Breast epithelium (tissue), 4 donors: ENCODE data around the gene OCIAD2. TPM values are rescaled to one million over a fixed set of nuclear protein-coding genes. Genes with fewer than 3 reads are reported as not detected.
"Not testable (repeated sequence)": the region's sequence is repeated elsewhere in the genome, so short reads cannot be mapped to it uniquely, and the experiment has no call there.

ENCODE experiments used
- DNase-seq, 2 donors: peaks; one replicate each; pipeline ENCODE4 v3.0.0-alpha.2; 2019; ENCODE audit warnings: low spot score in 2 of 2
- H3K27ac ChIP-seq, 2 donors: fragments of 200-600 bp; sonication (generic) in 1 of 2; one replicate each; pipeline ENCODE4 v1.5.1; 2016 to 2019; ENCODE audit warnings: mild to moderate bottlenecking in 1 of 2
- H3K27me3 ChIP-seq, 2 donors: fragments of 200-600 bp; sonication (generic) in 1 of 2; one replicate each; pipeline versions ENCODE4 v1.5.1 to v1.6.0; 2017 to 2019; ENCODE audit warnings: control low read depth in 1 of 2, mild to moderate bottlenecking in 1 of 2
- H3K36me3 ChIP-seq: fragments of 200-600 bp; one replicate; pipeline ENCODE4 v1.5.1; 2019
- H3K4me1 ChIP-seq, 2 donors: fragments of 200-600 bp; sonication (generic); one replicate each; pipeline ENCODE4 v1.5.1; 2016 to 2019; ENCODE audit warnings: control low read depth in 1 of 2
- H3K4me3 ChIP-seq, 3 donors: fragments of 200-600 bp; sonication (generic); 1 replicate in 2 of 3; 2 replicates in 1 of 3; pipeline ENCODE4 v1.5.1; 2016 to 2019; ENCODE audit warnings: mild to moderate bottlenecking in 3 of 3, moderate library complexity in 2 of 3
- H3K9me3 ChIP-seq, 2 donors: fragments of 200-600 bp; sonication (generic) in 1 of 2; one replicate each; pipeline ENCODE4 v1.5.1; 2016 to 2019; ENCODE audit warnings: control low read depth in 1 of 2
- POLR2A ChIP-seq: fragments of 450-650 bp; IDR thresholded peaks from one replicate; pipeline ENCODE4 v1.6.1; 2016; ENCODE audit warnings: antibody characterized with exemption, mild to moderate bottlenecking, moderate library complexity
- POLR2AphosphoS5 ChIP-seq, 3 donors: sonication (generic); formaldehyde crosslinking; IDR thresholded peaks; one replicate each; pipeline ENCODE4 v1.6.1; 2017; ENCODE audit warnings: antibody characterized with exemption in 3 of 3
- intact Hi-C: fragments of 100-400 bp; cut with DNase I; formaldehyde crosslinking; loops from one replicate; pipeline ENCODE4 v1.15.1; 2023; ENCODE audit warnings: low total_unique reads
- total RNA-seq, 3 donors: library from RNA; depleted of rRNA; stranded (reverse); fragments of >200 nt; gene quantifications; one replicate each; pipeline ENCODE4 v1.1.0, GENCODE V29; 2016
- TF ChIP-seq, protein P1 (sequence below), 3 donors: fragments of 450-650 bp; IDR thresholded peaks; one replicate each; pipeline ENCODE4 v1.5.1; 2016 to 2017; ENCODE audit warnings: antibody characterized with exemption in 3 of 3, mild to moderate bottlenecking in 3 of 3, moderate library complexity in 3 of 3

Gene OCIAD2
- total RNA-seq, 3 donors from 2014 or later: 9.2 to 22.0 (median 9.9) TPM

DNA sequence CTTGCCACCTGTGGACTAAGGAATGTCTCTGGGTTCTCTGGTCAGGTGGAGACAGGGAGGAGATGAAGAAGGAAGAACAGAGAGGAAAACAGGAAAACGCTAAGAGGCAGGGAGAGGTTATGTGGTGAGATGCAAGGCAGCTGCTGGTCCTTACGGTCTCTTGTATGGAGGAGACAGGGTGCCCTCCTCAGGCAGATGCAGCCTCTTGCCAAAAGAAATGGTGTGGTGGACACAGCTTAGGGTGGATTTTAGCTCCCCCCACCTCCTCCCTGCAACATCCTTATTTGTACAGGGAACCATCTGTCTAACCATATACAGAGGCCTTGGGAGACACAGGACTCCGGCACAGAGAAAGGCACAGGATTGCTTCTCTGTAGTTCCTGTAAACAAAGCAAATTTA lies 9.7 kb downstream of the OCIAD2 start:
- intact Hi-C loops: no loop called here
- Histone ChIP-seq H3K27ac (no peak overlapping the region), H3K4me1 (no peaks in the 10 kb centered on the region), H3K9me3 (no peaks in the 10 kb centered on the region), H3K27me3 (no peaks in the 10 kb centered on the region), H3K4me3 (no peak overlapping the region), H3K36me3 (peaks cover 3% of the 10 kb centered on the region)
- TF ChIP-seq POLR2A (no peak), POLR2AphosphoS5 (IDR thresholded peaks at IDR 0.05) (no peak)
- TF ChIP-seq, protein P1, sequence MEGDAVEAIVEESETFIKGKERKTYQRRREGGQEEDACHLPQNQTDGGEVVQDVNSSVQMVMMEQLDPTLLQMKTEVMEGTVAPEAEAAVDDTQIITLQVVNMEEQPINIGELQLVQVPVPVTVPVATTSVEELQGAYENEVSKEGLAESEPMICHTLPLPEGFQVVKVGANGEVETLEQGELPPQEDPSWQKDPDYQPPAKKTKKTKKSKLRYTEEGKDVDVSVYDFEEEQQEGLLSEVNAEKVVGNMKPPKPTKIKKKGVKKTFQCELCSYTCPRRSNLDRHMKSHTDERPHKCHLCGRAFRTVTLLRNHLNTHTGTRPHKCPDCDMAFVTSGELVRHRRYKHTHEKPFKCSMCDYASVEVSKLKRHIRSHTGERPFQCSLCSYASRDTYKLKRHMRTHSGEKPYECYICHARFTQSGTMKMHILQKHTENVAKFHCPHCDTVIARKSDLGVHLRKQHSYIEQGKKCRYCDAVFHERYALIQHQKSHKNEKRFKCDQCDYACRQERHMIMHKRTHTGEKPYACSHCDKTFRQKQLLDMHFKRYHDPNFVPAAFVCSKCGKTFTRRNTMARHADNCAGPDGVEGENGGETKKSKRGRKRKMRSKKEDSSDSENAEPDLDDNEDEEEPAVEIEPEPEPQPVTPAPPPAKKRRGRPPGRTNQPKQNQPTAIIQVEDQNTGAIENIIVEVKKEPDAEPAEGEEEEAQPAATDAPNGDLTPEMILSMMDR (IDR thresholded peaks at IDR 0.05): no peak
- DNase-seq: no peak

DNA sequence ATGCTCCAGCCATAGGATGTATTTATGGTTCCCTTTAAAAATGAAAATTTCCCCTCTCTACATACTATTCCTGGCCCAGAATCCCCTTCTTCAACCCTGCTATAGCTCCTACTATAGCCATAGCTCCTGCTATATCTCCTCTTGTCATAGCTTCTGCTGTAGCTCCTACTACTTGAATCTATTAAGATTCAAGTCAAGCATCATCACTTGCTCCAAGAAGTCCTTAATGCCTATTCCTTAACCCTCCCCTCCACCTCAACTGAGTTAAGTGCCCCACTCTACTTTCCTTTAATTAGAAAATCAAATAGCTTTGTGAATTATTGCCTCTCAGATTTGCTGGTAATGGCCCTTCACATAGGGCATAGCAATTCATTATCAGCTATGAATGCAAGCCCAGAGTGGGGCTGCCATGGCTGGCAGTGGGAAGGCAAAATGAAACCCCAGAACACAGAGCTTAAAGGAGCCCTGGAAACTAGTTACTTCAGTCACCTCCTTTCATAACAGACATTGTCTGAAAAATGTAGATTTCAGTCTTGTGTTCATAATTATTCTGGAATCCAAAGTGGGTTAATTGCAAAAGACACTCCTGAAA lies 15.4 kb downstream of the OCIAD2 start:
- no peak overlapping the region for H3K4me3 ChIP-seq
- TF ChIP-seq POLR2A: no peak
- TF ChIP-seq POLR2AphosphoS5 (IDR thresholded peaks at IDR 0.05): no peak
- TF ChIP-seq, protein P1 (IDR thresholded peaks at IDR 0.05): no peak
- no peak overlapping the region for H3K27ac ChIP-seq
- intact Hi-C loops: no loop called here
- peaks cover 3 to 4% of the 10 kb centered on the region in 2 donors for H3K9me3 ChIP-seq
- H3K4me1 ChIP-seq: no peaks in the 10 kb centered on the region
- no peaks in the 10 kb centered on the region for H3K27me3 ChIP-seq
- H3K36me3 ChIP-seq: no peaks in the 10 kb centered on the region
- no peak for DNase-seq

DNA sequence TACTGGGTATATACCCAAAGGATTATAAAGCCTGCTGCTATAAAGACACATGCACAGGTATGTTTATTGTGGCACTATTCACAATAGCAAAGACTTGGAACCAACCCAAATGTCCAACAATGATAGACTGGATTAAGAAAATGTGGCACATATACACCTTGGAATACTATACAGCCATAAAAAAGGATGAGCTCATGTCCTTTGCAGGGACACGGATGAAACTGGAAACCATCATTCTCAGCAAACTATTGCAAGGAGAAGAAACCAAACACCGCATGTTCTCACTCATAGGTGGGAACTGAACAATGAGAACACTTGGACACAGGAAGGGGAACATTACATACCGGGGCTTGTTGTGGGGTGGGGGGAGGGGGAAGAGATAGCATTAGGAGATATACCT lies 16.8 kb downstream of the OCIAD2 start:
- intact Hi-C loops: not testable (repeated sequence)

DNA sequence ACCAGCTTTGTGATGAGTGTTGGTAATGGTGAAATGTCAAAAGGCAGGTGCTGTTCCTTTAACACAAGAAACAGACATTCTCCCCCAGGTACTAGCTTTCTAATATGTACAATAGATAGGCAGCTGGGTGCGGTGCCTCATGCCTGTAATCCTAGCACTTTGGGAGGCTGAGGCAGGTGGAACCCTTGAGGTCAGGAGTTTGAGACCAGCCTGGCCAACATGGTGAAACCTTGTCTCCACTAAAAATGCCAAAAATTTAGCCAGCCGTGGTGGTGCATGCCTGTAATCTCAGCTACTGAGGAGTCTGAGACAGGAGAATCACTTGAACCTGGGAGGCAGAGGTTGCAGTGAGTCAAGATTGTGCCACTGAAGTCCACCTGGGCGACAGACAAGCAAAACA lies 24.9 kb downstream of the OCIAD2 start:
- H3K4me1 ChIP-seq, H3K4me3 ChIP-seq, DNase-seq, intact Hi-C loops, H3K9me3 ChIP-seq, H3K36me3 ChIP-seq, H3K27me3 ChIP-seq, H3K27ac ChIP-seq: not testable (repeated sequence)

More for the DNA sequence above, 16.8 kb downstream of the OCIAD2 start:
- H3K4me3 ChIP-seq, H3K27me3 ChIP-seq, H3K4me1 ChIP-seq, H3K36me3 ChIP-seq, H3K27ac ChIP-seq, H3K9me3 ChIP-seq, DNase-seq: not testable (repeated sequence)

DNA sequence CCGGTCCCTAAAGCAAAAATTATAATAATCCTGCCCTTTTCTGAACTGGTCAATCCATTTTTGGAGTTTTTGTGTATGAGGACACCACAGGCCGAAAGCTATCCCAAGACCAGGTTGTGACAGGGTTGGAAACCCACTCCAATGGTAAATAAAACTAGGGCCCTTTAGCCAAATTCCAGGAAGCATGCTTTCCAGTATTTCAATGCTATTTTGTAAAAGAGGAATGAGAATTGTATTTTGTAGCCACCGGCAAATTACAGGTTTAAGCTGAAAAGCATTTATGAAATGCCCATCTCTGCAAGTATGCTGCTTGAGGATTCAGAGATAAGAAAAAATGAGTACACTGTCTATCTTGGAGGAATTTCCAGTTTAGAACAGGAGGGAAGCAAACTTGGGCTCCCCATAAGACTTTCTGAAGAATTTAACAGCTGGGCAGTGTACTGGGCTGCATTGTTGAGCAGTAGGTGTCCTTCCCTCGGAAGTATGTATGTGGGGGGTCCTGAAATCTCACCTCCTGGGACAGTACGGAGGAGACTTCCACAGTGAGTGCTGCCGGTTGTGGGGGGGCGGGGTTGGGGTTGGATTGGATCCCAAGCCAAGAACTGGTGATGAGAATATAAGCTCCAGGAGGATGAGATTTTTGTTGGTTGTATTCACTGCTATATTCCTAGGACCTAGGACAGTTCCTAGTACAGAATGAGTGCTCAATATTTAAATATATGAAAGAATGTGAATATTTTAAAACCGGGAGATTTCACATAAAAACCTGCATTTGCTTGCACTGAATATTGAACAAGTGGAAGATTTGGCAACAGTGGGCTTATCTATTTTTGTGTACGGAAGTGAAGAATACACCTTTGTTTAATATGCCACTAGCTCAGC lies 26.8 kb downstream of the OCIAD2 start:
- no peak for DNase-seq
- Histone ChIP-seq H3K4me1 (no peaks in the 10 kb centered on the region), H3K36me3 (no peaks in the 10 kb centered on the region), H3K27ac (no peak overlapping the region), H3K9me3 (no peaks in the 10 kb centered on the region), H3K27me3 (no peaks in the 10 kb centered on the region), H3K4me3 (no peak overlapping the region)
- intact Hi-C loops: no loop called here
- TF ChIP-seq POLR2A (no peak), POLR2AphosphoS5 (IDR thresholded peaks at IDR 0.05) (no peak)
- TF ChIP-seq, protein P1 (IDR thresholded peaks at IDR 0.05): no peak

DNA sequence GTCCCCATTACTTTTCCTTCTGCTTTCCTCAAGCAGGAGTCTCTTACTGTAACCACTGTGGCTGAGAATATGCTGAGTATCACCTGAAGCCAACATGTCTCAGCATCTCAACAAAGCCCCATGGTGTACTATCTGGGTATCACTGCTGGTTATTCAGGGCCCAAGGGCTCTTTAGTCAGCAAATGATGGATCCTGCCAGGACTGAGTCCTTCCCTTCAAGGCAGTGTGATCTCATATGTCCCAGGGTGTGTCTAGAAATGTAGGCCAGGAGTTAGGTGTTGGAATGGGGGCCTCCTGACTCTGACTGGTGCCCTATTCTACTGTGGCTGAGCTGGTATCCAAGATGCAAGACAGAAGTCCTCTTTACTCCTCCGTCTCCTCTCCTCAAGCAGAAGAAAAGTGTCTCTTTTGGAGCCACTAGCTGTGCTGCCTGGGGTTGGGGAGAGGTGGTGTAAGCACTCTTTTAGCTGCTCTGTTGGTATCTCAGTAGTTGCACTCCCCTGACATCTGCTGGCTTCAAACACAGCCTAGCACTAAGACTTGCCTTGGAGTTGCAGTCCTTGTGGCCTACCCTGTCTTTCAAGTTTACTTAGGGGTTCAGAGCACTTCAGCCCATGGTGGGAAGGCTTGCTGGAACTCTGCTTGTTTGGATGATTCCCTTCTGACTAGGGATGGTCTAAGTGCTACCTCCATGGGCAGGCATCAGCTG lies 28.6 kb downstream of the OCIAD2 start:
- Histone ChIP-seq H3K36me3 (no peaks in the 10 kb centered on the region), H3K4me1 (no peaks in the 10 kb centered on the region), H3K27me3 (no peaks in the 10 kb centered on the region), H3K9me3 (no peaks in the 10 kb centered on the region), H3K4me3 (no peak overlapping the region), H3K27ac (no peak overlapping the region)
- no peak for DNase-seq
- TF ChIP-seq POLR2A (no peak), POLR2AphosphoS5 (IDR thresholded peaks at IDR 0.05) (no peak)
- TF ChIP-seq, protein P1 (IDR thresholded peaks at IDR 0.05): no peak
- intact Hi-C loops: no loop called here

DNA sequence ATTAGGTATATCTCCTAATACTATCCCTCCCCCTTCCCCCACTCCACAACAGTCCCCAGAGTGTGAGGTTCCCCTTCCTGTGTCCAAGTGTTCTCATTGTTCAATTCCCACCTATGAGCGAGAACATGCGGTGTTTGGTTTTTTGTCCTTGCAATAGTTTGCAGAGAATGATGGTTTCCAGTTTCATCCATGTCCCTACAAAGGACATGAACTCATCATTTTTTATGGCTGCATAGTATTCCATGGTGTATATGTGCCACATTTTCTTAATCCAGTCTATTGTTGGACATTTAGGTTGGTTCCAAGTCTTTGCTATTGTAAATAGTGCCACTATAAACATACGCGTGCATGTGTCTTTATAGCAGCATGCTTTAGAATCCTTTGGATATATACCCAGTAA lies 41.9 kb downstream of the OCIAD2 start:
- H3K27ac ChIP-seq, intact Hi-C loops, H3K36me3 ChIP-seq, DNase-seq, H3K4me1 ChIP-seq, H3K27me3 ChIP-seq, H3K9me3 ChIP-seq, H3K4me3 ChIP-seq: not testable (repeated sequence)
